GM10266 (cell line): Measurements from ENCODE around the gene TES.

Experiments
- DNase-seq: peaks from one replicate; pipeline ENCODE4 v3.0.0; 2012; ENCODE audit errors: extremely low spot score
- CTCF ChIP-seq: IDR thresholded peaks from 2 replicates; pipeline ENCODE4 v1.5.1; 2012; ENCODE audit warnings: mild to moderate bottlenecking, low read depth; ENCODE audit not compliant: control insufficient read depth, insufficient read depth; ENCODE audit errors: missing control alignments

Gene TES

GRCh38 chr7:116228241-116228640 lies 17.9 kb downstream of the TES start:
- TF ChIP-seq CTCF: no peak

GRCh38 chr7:116229366-116229765 lies 19.0 kb downstream of the TES start:
- DNase-seq: no peak
- TF ChIP-seq CTCF: no peak

More at GRCh38 chr7:116228241-116228640, 17.9 kb downstream of the TES start:
- DNase-seq: no peak

GRCh38 chr7:116230191-116231005 lies 20.1 kb downstream of the TES start:
- no peak for DNase-seq
- TF ChIP-seq CTCF: no peak

GRCh38 chr7:116231543-116231942 lies 21.2 kb downstream of the TES start:
- no peak for TF ChIP-seq CTCF

GRCh38 chr7:116231949-116232348 lies 21.6 kb downstream of the TES start:
- no peak for TF ChIP-seq CTCF
- DNase-seq: no peak

More at GRCh38 chr7:116231543-116231942, 21.2 kb downstream of the TES start:
- DNase-seq: no peak

- no peak for DNase-seq
- no peak for TF ChIP-seq CTCF
Observed at GRCh38 chr7:116232350-116232749, 22.0 kb downstream of the TES start.

- TF ChIP-seq CTCF: no peak
- DNase-seq: no peak
Observed at GRCh38 chr7:116232920-116233319, 22.6 kb downstream of the TES start.
